OCI-LY1 (cell line): ENCODE results near the gene UFC1.

Experiments
- EZH2 ChIP-seq: fragments of 200-600 bp; sonication (generic), shearing (Covaris generic); IDR thresholded peaks from 2 replicates; pipeline ENCODE4 v1.8.0; 2017; ENCODE audit warnings: borderline replicate concordance, mixed run types, mild to moderate bottlenecking, antibody characterized with exemption, low read length, moderate library complexity, mixed read lengths
- TF ChIP-seq, protein P1 (sequence below): fragments of 200-600 bp; sonication (generic), shearing (Covaris generic); IDR thresholded peaks from 2 replicates; pipeline ENCODE4 v1.5.1; 2017; ENCODE audit warnings: mild to moderate bottlenecking, antibody characterized with exemption, low read length, moderate library complexity, mixed read lengths

- TF ChIP-seq, protein P1, sequence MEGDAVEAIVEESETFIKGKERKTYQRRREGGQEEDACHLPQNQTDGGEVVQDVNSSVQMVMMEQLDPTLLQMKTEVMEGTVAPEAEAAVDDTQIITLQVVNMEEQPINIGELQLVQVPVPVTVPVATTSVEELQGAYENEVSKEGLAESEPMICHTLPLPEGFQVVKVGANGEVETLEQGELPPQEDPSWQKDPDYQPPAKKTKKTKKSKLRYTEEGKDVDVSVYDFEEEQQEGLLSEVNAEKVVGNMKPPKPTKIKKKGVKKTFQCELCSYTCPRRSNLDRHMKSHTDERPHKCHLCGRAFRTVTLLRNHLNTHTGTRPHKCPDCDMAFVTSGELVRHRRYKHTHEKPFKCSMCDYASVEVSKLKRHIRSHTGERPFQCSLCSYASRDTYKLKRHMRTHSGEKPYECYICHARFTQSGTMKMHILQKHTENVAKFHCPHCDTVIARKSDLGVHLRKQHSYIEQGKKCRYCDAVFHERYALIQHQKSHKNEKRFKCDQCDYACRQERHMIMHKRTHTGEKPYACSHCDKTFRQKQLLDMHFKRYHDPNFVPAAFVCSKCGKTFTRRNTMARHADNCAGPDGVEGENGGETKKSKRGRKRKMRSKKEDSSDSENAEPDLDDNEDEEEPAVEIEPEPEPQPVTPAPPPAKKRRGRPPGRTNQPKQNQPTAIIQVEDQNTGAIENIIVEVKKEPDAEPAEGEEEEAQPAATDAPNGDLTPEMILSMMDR = no peak
- no peak for TF ChIP-seq EZH2
These were observed 38.6 kb upstream of the UFC1 start for GRCh38 chr1:161115132-161115711.
